Hepatocyte (in vitro differentiated cells): ENCODE results near the gene S100A5. TPM values are rescaled to one million over a fixed set of nuclear protein-coding genes. Genes with fewer than 3 reads are reported as not detected.

ENCODE experiments used
- DNase-seq: peaks from one replicate; pipeline ENCODE4 v3.0.0-alpha.2; 2016; ENCODE audit warnings: low spot score
- H2AFZ ChIP-seq: fragments of 200-600 bp; sonication (generic); 2 replicates; pipeline ENCODE4 v1.6.0; 2016; ENCODE audit warnings: antibody characterized with exemption, mild to moderate bottlenecking
- H3K27ac ChIP-seq: fragments of 200-600 bp; sonication (generic); 2 replicates; pipeline ENCODE4 v1.5.1; 2016; ENCODE audit warnings: mild to moderate bottlenecking
- H3K27me3 ChIP-seq: fragments of 200-600 bp; sonication (generic); 2 replicates; pipeline ENCODE4 v1.6.1; 2016
- H3K36me3 ChIP-seq: fragments of 200-600 bp; sonication (generic); replicated peaks from 2 replicates; pipeline ENCODE4 v1.5.1; 2016; ENCODE audit warnings: low read depth; ENCODE audit not compliant: insufficient read depth
- H3K4me1 ChIP-seq: fragments of 200-600 bp; sonication (generic); 2 replicates; pipeline ENCODE4 v1.5.1; 2016; ENCODE audit warnings: mild to moderate bottlenecking, moderate library complexity; ENCODE audit not compliant: insufficient read depth
- H3K4me2 ChIP-seq: fragments of 200-600 bp; sonication (generic); 2 replicates; pipeline ENCODE4 v1.6.0; 2016
- H3K4me3 ChIP-seq: fragments of 200-600 bp; sonication (generic); 2 replicates; pipeline ENCODE4 v1.5.1; 2016; ENCODE audit warnings: mild to moderate bottlenecking
- H3K79me2 ChIP-seq: fragments of 200-600 bp; sonication (generic); 2 replicates; pipeline ENCODE4 v1.6.0; 2017; ENCODE audit warnings: mild to moderate bottlenecking
- H3K9me2 ChIP-seq: fragments of 200-600 bp; sonication (generic); replicated peaks from 2 replicates; pipeline ENCODE4 v1.6.0; 2017; ENCODE audit warnings: mild to moderate bottlenecking; ENCODE audit not compliant: insufficient read depth
- H3K9me3 ChIP-seq: fragments of 200-600 bp; sonication (generic); 2 replicates; pipeline ENCODE4 v1.5.1; 2016; ENCODE audit warnings: low read depth, mild to moderate bottlenecking
- H4K20me1 ChIP-seq: fragments of 200-600 bp; sonication (generic); 2 replicates; pipeline ENCODE4 v1.6.0; 2016; ENCODE audit warnings: mild to moderate bottlenecking; ENCODE audit not compliant: insufficient read depth, poor library complexity, severe bottlenecking
- EZH2 ChIP-seq: fragments of 200-600 bp; sonication (generic); IDR thresholded peaks from 2 replicates; pipeline ENCODE4 v1.6.1; 2016; ENCODE audit warnings: antibody characterized with exemption, mild to moderate bottlenecking, borderline replicate concordance
- EZH2phosphoT487 ChIP-seq: fragments of 200-600 bp; sonication (generic); IDR thresholded peaks from one replicate; pipeline ENCODE4 v1.6.1; 2018; ENCODE audit warnings: antibody characterized with exemption, mild to moderate bottlenecking, low read depth, moderate library complexity; ENCODE audit not compliant: unreplicated experiment, severe bottlenecking
- WGBS: methylation state at CpG from one replicate; pipeline ENCODE4 v1.1.6; 2016; ENCODE audit warnings: low lambda C conversion rate; ENCODE audit errors: missing lambda C conversion rate; 5-methylcytosine and 5-hydroxymethylcytosine counted together
- polyA plus RNA-seq: library from polyadenylated mRNA; unstranded; fragments of >200 nt; fragmentation: Nextera tagmentation; extraction: Ambion mirVana; gene quantifications from 2 replicates; pipeline ENCODE4 v1.2.1, GENCODE V29; 2016
- total RNA-seq: library from RNA; depleted of rRNA; stranded (reverse); fragments of >200 nt; gene quantifications from 2 replicates; pipeline ENCODE4 v1.2.3, GENCODE V29; 2014
- TF ChIP-seq, protein P1 (sequence below): fragments of 200-600 bp; sonication (generic); IDR thresholded peaks from 2 replicates; pipeline ENCODE4 v1.5.1; 2016; ENCODE audit warnings: antibody characterized with exemption, mild to moderate bottlenecking; ENCODE audit not compliant: poor library complexity

The S100A5 gene
- total and polyA plus RNA-seq, 2 experiments from 2014 or later = 0.54 TPM; not detected in 1

DNA sequence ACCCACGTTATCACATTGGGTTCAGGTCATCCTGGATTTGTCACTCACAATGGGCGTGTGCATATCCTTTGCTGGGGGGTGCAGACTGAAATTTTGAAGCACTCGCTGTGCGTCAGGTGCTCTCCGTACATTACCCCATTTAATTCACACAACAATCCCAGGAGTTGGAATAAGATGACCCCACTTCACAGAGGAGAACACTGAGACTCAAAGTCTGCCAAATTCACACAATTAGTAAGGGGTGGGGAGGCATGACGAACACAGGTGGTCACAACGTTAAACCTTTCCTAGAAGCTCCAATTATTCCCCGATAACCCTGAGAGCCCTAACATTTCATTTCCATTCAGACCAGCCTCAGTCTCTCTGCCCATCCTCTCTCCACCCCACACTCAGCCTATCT lies 28.7 kb upstream of the S100A5 start:
- 94% methylated on average over 8 of the region's 8 CpGs for WGBS
- H3K36me3 ChIP-seq = no peaks in the 10 kb centered on the region

GRCh38 chr1:153568367-153569099 lies 27.8 kb upstream of the S100A5 start:
- no peak for TF ChIP-seq EZH2phosphoT487
- TF ChIP-seq, protein P1, sequence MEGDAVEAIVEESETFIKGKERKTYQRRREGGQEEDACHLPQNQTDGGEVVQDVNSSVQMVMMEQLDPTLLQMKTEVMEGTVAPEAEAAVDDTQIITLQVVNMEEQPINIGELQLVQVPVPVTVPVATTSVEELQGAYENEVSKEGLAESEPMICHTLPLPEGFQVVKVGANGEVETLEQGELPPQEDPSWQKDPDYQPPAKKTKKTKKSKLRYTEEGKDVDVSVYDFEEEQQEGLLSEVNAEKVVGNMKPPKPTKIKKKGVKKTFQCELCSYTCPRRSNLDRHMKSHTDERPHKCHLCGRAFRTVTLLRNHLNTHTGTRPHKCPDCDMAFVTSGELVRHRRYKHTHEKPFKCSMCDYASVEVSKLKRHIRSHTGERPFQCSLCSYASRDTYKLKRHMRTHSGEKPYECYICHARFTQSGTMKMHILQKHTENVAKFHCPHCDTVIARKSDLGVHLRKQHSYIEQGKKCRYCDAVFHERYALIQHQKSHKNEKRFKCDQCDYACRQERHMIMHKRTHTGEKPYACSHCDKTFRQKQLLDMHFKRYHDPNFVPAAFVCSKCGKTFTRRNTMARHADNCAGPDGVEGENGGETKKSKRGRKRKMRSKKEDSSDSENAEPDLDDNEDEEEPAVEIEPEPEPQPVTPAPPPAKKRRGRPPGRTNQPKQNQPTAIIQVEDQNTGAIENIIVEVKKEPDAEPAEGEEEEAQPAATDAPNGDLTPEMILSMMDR = peak; percentile 98
- no peak for TF ChIP-seq EZH2
- Histone ChIP-seq H3K36me3 (no peaks in the 10 kb centered on the region), H3K9me2 (no peaks in the 10 kb centered on the region), H3K27me3 (no peaks in the 10 kb centered on the region), H3K27ac (peak overlapping the region; percentile 100), H3K4me3 (no peak overlapping the region), H3K4me2 (peak overlapping the region; percentile 58), H3K9me3 (no peaks in the 10 kb centered on the region), H2AFZ (peak overlapping the region; percentile 54), H4K20me1 (no peaks in the 10 kb centered on the region), H3K4me1 (peaks cover 31% of the 10 kb centered on the region), H3K79me2 (no peaks in the 10 kb centered on the region)
- peak; percentile 95 for DNase-seq
- 18% methylated on average over 25 of the region's 25 CpGs for WGBS

More for the DNA sequence above, 28.7 kb upstream of the S100A5 start:
- DNase-seq = no peak
- Histone ChIP-seq H3K27me3 (no peaks in the 10 kb centered on the region), H2AFZ (peak overlapping the region; percentile 54), H3K79me2 (no peaks in the 10 kb centered on the region), H3K9me2 (no peaks in the 10 kb centered on the region), H3K4me3 (no peak overlapping the region), H3K27ac (no peak overlapping the region), H3K4me2 (no peak overlapping the region), H3K9me3 (no peaks in the 10 kb centered on the region), H3K4me1 (peaks cover 31% of the 10 kb centered on the region), H4K20me1 (no peaks in the 10 kb centered on the region)
- TF ChIP-seq, protein P1 = no peak
- TF ChIP-seq EZH2 (no peak), EZH2phosphoT487 (no peak)

- TF ChIP-seq EZH2phosphoT487 (no peak), EZH2 (no peak)
- TF ChIP-seq, protein P1 = no peak
- DNase-seq = peak; percentile 47
- Histone ChIP-seq H4K20me1 (no peaks in the 10 kb centered on the region), H3K9me2 (no peaks in the 10 kb centered on the region), H3K4me1 (peaks cover 31% of the 10 kb centered on the region), H3K4me2 (peak overlapping the region; percentile 58), H3K9me3 (no peaks in the 10 kb centered on the region), H3K27ac (peak overlapping the region; percentile 100), H3K27me3 (no peaks in the 10 kb centered on the region), H2AFZ (peak overlapping the region; percentile 34), H3K36me3 (no peaks in the 10 kb centered on the region), H3K4me3 (no peak overlapping the region), H3K79me2 (no peaks in the 10 kb centered on the region)
- WGBS = 67% methylated on average over 22 of the region's 22 CpGs
Observed at GRCh38 chr1:153567621-153568366, 27.1 kb upstream of the S100A5 start.
